Measurements from ENCODE around the gene MYCT1.

Gene MYCT1

DNA sequence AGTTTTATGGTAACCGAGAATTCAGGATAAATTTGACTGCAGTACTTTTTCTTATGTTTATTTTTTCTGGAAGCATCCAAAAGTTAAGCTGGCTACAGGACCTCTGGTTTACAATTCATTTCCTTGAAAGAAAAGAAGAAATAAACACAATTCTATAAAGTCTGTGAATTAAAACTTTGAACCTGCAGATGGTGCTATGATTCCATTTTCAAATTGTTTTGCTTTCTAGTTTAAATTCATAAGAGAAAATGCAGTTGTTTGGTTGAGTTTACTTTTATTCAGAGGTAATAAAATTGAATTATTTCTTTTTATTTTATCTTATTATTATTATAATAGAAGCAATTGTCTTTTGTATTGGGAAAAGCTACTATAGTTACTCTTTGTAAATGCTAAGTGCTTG, 51.1 kb downstream of the MYCT1 start:
- Histone ChIP-seq H3K36me3 (ENCODE audit: control insufficient read depth in 2 of 2, insufficient read depth in 1 of 2, low read length in 2 of 2) (no peaks in the 10 kb centered on the region), H3K4me1 (ENCODE audit: control insufficient read depth, insufficient read depth, low read length) (no peaks in the 10 kb centered on the region), H3K4me3 (ENCODE audit: low read depth, low read length) (no peak overlapping the region), H3K9me3 (ENCODE audit: control insufficient read depth, insufficient read depth, low read depth, low read length) (no peaks in the 10 kb centered on the region), H3K27ac (ENCODE audit: extremely low read depth, low read depth, low read length) (no peak overlapping the region)
- CTCF ChIA-PET = interaction anchor here (0.6 to 3.8 kb wide), 13 partner anchors 13 to 1371 kb away, joined by 3 to 30 read pairs (median 4); no protein-coding TSS in a partner anchor
- no peak for TF ChIP-seq PRDM1 (tag by site-specific recombination; IDR thresholded peaks at IDR 0.05)
- no peak for TF ChIP-seq ZNF501 (tag by site-specific recombination; IDR thresholded peaks at IDR 0.05)
- TF ChIP-seq ZFP41 (tag by site-specific recombination; IDR thresholded peaks at IDR 0.05; ENCODE audit: borderline replicate concordance) = no peak
- TF ChIP-seq, protein P1, sequence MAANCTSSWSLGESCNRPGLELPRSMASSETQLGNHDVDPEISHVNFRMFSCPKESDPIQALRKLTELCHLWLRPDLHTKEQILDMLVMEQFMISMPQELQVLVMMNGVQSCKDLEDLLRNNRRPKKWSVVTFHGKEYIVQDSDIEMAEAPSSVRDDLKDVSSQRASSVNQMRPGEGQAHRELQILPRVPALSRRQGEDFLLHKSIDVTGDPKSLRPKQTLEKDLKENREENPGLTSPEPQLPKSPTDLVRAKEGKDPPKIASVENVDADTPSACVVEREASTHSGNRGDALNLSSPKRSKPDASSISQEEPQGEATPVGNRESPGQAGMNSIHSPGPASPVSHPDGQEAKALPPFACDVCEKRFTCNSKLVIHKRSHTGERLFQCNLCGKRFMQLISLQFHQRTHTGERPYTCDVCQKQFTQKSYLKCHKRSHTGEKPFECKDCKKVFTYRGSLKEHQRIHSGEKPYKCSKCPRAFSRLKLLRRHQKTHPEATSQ (tag by site-specific recombination; IDR thresholded peaks at IDR 0.05) = no peak
- TF ChIP-seq KLF7 (tag by site-specific recombination; IDR thresholded peaks at IDR 0.05; ENCODE audit: borderline replicate concordance) = no peak
- TF ChIP-seq ZNF146 (tag by site-specific recombination; IDR thresholded peaks at IDR 0.05) = no peak
- peak; percentile 36 for TF ChIP-seq ZNF654 (tag by site-specific recombination; IDR thresholded peaks at IDR 0.05; ENCODE audit: low read depth)
- no peak for TF ChIP-seq ZNF621 (tag by site-specific recombination; IDR thresholded peaks at IDR 0.05)
- POLR2A ChIA-PET = no interaction called here

DNA sequence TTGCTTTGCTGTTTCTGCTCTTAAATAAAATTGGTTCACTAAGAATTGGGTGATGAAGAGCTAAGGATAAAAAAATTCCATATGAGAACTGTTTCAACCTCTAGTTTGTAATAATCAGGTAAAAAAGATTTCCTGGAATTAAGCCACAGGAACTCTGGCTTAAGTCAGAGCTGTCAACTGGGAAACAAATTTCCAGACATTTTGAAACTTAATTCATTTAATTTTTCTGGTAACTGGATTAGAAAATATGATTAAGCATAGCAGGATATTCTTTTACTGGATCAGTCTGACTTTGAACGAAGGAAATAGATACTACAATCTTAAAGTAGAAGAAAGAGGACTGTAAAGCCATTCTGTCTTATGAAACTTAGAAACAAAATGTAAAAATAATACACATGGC, 51.6 kb downstream of the MYCT1 start:
- CTCF ChIA-PET = interaction anchor here (0.6 to 3.8 kb wide), 14 partner anchors 14 to 1371 kb away, joined by 3 to 30 read pairs (median 4); no protein-coding TSS in a partner anchor
- no peak overlapping the region for H3K27ac ChIP-seq (ENCODE audit: extremely low read depth, low read depth, low read length)
- TF ChIP-seq, protein P2, sequence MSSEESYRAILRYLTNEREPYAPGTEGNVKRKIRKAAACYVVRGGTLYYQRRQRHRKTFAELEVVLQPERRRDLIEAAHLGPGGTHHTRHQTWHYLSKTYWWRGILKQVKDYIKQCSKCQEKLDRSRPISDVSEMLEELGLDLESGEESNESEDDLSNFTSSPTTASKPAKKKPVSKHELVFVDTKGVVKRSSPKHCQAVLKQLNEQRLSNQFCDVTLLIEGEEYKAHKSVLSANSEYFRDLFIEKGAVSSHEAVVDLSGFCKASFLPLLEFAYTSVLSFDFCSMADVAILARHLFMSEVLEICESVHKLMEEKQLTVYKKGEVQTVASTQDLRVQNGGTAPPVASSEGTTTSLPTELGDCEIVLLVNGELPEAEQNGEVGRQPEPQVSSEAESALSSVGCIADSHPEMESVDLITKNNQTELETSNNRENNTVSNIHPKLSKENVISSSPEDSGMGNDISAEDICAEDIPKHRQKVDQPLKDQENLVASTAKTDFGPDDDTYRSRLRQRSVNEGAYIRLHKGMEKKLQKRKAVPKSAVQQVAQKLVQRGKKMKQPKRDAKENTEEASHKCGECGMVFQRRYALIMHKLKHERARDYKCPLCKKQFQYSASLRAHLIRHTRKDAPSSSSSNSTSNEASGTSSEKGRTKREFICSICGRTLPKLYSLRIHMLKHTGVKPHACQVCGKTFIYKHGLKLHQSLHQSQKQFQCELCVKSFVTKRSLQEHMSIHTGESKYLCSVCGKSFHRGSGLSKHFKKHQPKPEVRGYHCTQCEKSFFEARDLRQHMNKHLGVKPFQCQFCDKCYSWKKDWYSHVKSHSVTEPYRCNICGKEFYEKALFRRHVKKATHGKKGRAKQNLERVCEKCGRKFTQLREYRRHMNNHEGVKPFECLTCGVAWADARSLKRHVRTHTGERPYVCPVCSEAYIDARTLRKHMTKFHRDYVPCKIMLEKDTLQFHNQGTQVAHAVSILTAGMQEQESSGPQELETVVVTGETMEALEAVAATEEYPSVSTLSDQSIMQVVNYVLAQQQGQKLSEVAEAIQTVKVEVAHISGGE (tag by site-specific recombination; conservative IDR thresholded peaks at IDR 0.05; ENCODE audit: low read depth) = no peak
- TF ChIP-seq, protein P3, sequence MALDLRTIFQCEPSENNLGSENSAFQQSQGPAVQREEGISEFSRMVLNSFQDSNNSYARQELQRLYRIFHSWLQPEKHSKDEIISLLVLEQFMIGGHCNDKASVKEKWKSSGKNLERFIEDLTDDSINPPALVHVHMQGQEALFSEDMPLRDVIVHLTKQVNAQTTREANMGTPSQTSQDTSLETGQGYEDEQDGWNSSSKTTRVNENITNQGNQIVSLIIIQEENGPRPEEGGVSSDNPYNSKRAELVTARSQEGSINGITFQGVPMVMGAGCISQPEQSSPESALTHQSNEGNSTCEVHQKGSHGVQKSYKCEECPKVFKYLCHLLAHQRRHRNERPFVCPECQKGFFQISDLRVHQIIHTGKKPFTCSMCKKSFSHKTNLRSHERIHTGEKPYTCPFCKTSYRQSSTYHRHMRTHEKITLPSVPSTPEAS (tag by site-specific recombination; IDR thresholded peaks at IDR 0.05) = no peak
- TF ChIP-seq ZNF530 (tag by site-specific recombination; IDR thresholded peaks at IDR 0.05; ENCODE audit: low read depth) (no peak), ZNF529 (tag by site-specific recombination; IDR thresholded peaks at IDR 0.05; ENCODE audit: insufficient replicate concordance) (no peak), ZNF350 (tag by site-specific recombination; IDR thresholded peaks at IDR 0.05) (no peak), ZNF354C (tag by site-specific recombination; IDR thresholded peaks at IDR 0.05; ENCODE audit: borderline replicate concordance, low read depth) (no peak), ZNF433 (tag by site-specific recombination; IDR thresholded peaks at IDR 0.05; ENCODE audit: low read depth) (no peak)
- TF ChIP-seq, protein P4, sequence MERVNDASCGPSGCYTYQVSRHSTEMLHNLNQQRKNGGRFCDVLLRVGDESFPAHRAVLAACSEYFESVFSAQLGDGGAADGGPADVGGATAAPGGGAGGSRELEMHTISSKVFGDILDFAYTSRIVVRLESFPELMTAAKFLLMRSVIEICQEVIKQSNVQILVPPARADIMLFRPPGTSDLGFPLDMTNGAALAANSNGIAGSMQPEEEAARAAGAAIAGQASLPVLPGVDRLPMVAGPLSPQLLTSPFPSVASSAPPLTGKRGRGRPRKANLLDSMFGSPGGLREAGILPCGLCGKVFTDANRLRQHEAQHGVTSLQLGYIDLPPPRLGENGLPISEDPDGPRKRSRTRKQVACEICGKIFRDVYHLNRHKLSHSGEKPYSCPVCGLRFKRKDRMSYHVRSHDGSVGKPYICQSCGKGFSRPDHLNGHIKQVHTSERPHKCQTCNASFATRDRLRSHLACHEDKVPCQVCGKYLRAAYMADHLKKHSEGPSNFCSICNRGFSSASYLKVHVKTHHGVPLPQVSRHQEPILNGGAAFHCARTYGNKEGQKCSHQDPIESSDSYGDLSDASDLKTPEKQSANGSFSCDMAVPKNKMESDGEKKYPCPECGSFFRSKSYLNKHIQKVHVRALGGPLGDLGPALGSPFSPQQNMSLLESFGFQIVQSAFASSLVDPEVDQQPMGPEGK (tag by site-specific recombination; IDR thresholded peaks at IDR 0.05) = no peak
- TF ChIP-seq, protein P5, sequence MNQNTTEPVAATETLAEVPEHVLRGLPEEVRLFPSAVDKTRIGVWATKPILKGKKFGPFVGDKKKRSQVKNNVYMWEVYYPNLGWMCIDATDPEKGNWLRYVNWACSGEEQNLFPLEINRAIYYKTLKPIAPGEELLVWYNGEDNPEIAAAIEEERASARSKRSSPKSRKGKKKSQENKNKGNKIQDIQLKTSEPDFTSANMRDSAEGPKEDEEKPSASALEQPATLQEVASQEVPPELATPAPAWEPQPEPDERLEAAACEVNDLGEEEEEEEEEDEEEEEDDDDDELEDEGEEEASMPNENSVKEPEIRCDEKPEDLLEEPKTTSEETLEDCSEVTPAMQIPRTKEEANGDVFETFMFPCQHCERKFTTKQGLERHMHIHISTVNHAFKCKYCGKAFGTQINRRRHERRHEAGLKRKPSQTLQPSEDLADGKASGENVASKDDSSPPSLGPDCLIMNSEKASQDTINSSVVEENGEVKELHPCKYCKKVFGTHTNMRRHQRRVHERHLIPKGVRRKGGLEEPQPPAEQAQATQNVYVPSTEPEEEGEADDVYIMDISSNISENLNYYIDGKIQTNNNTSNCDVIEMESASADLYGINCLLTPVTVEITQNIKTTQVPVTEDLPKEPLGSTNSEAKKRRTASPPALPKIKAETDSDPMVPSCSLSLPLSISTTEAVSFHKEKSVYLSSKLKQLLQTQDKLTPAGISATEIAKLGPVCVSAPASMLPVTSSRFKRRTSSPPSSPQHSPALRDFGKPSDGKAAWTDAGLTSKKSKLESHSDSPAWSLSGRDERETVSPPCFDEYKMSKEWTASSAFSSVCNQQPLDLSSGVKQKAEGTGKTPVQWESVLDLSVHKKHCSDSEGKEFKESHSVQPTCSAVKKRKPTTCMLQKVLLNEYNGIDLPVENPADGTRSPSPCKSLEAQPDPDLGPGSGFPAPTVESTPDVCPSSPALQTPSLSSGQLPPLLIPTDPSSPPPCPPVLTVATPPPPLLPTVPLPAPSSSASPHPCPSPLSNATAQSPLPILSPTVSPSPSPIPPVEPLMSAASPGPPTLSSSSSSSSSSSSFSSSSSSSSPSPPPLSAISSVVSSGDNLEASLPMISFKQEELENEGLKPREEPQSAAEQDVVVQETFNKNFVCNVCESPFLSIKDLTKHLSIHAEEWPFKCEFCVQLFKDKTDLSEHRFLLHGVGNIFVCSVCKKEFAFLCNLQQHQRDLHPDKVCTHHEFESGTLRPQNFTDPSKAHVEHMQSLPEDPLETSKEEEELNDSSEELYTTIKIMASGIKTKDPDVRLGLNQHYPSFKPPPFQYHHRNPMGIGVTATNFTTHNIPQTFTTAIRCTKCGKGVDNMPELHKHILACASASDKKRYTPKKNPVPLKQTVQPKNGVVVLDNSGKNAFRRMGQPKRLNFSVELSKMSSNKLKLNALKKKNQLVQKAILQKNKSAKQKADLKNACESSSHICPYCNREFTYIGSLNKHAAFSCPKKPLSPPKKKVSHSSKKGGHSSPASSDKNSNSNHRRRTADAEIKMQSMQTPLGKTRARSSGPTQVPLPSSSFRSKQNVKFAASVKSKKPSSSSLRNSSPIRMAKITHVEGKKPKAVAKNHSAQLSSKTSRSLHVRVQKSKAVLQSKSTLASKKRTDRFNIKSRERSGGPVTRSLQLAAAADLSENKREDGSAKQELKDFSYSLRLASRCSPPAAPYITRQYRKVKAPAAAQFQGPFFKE (tag by site-specific recombination; IDR thresholded peaks at IDR 0.05; ENCODE audit: borderline replicate concordance) = no peak

More for the DNA sequence above, 51.6 kb downstream of the MYCT1 start:
- POLR2A ChIA-PET = no interaction called here
- Histone ChIP-seq H3K4me3 (ENCODE audit: low read depth, low read length) (no peak overlapping the region), H3K9me3 (ENCODE audit: control insufficient read depth, insufficient read depth, low read depth, low read length) (no peaks in the 10 kb centered on the region), H3K4me1 (ENCODE audit: control insufficient read depth, insufficient read depth, low read length) (no peaks in the 10 kb centered on the region), H3K36me3 (ENCODE audit: control insufficient read depth in 2 of 2, insufficient read depth in 1 of 2, low read length in 2 of 2) (no peaks in the 10 kb centered on the region)

All from HEK293 (cell line).